Measurements from ENCODE around the gene TRPC5OS. TPM values are rescaled to one million over a fixed set of nuclear protein-coding genes. Genes with fewer than 3 reads are reported as not detected.

Gene TRPC5OS
- total RNA-seq, 1 experiment from 2014 or later, result 0.22 TPM

- Histone ChIP-seq H3K4me1 (ENCODE audit: low read length) (no peaks in the 10 kb centered on the region), H3K9me2 (replicated peaks; ENCODE audit: insufficient read depth, low read length) (no peaks in the 10 kb centered on the region), H3K4me2 (ENCODE audit: low read depth, low read length, poor library complexity, severe bottlenecking) (no peak overlapping the region), H3K9me3 (ENCODE audit: low read length) (no peaks in the 10 kb centered on the region), H3K36me3 (ENCODE audit: insufficient read depth, low read length) (no peaks in the 10 kb centered on the region), H3K4me3 (ENCODE audit: low read length) (no peak overlapping the region), H4K20me1 (ENCODE audit: insufficient read depth, low read depth, low read length) (no peaks in the 10 kb centered on the region), H3K79me2 (ENCODE audit: low read length) (no peaks in the 10 kb centered on the region), H3K27ac (ENCODE audit: low read length) (no peak overlapping the region), H3K9ac (ENCODE audit: low read length) (no peak overlapping the region), H3K27me3 (ENCODE audit: low read length) (no peaks in the 10 kb centered on the region), H2AFZ (ENCODE audit: low read length) (no peak overlapping the region)
- no peak for DNase-seq
Measured at GRCh38 chrX:111917591-111917990, 41.6 kb downstream of the TRPC5OS start.

- Histone ChIP-seq H3K4me3 (ENCODE audit: low read length) (no peak overlapping the region), H3K9me3 (ENCODE audit: low read length) (no peaks in the 10 kb centered on the region), H3K9me2 (replicated peaks; ENCODE audit: insufficient read depth, low read length) (no peaks in the 10 kb centered on the region), H3K4me1 (ENCODE audit: low read length) (no peaks in the 10 kb centered on the region), H3K27ac (ENCODE audit: low read length) (no peak overlapping the region), H2AFZ (ENCODE audit: low read length) (no peak overlapping the region), H3K27me3 (ENCODE audit: low read length) (no peaks in the 10 kb centered on the region), H3K4me2 (ENCODE audit: low read depth, low read length, poor library complexity, severe bottlenecking) (no peak overlapping the region), H3K36me3 (ENCODE audit: insufficient read depth, low read length) (no peaks in the 10 kb centered on the region), H4K20me1 (ENCODE audit: insufficient read depth, low read depth, low read length) (no peaks in the 10 kb centered on the region), H3K9ac (ENCODE audit: low read length) (no peak overlapping the region), H3K79me2 (ENCODE audit: low read length) (no peaks in the 10 kb centered on the region)
- DNase-seq, result no peak
Measured at GRCh38 chrX:111928456-111928855, 52.5 kb downstream of the TRPC5OS start.

Other genes starting within 250 kb of the TRPC5OS start
- gene ALG13, start 195.0 kb upstream of the TRPC5OS start, total RNA-seq (2014; rRNA removed; shearing (Covaris generic); ENCODE audit: low replicate concordance), result 145 and 248 TPM in 2 replicates
- gene TRPC5, start 206.6 kb downstream of the TRPC5OS start, total RNA-seq (2014; rRNA removed; shearing (Covaris generic); ENCODE audit: low replicate concordance), result not detected in 2 replicates
- gene RTL4, start 206.8 kb downstream of the TRPC5OS start, total RNA-seq (2014; rRNA removed; shearing (Covaris generic); ENCODE audit: low replicate concordance), result not detected in 2 replicates

Measured in Karpas-422 (cell line).